ENCODE measurements around the gene NUDT16. TPM values are rescaled to one million over a fixed set of nuclear protein-coding genes. Genes with fewer than 3 reads are reported as not detected.

NUDT16 gene
- total RNA-seq, 2 experiments from 2014 or later, result 4.7 to 5.7 TPM

- intact Hi-C loops (cut with DNase I, micrococcal nuclease), result no loop called here
- H3K9me3 ChIP-seq (ENCODE audit: control insufficient read depth in 1 of 2, insufficient read depth in 1 of 2, low read length in 2 of 2), result no peaks in the 10 kb centered on the region
- Mint-ChIP-seq H3K27ac (no peak overlapping the region), H3K4me1 (ENCODE audit: low read depth) (peaks cover 13% of the 10 kb centered on the region), H3K4me3 (no peak overlapping the region), H3K9me3 (no peaks in the 10 kb centered on the region), H3K27me3 (peaks cover 4% of the 10 kb centered on the region), H3K36me3 (ENCODE audit: low read depth) (no peaks in the 10 kb centered on the region)
- H3K36me3 ChIP-seq (ENCODE audit: insufficient read depth, low read length), result no peaks in the 10 kb centered on the region
- no peak for TF ChIP-seq CTCF (IDR thresholded peaks at IDR 0.05)
- no peak overlapping the region for H3K27ac ChIP-seq (ENCODE audit: low read depth in 1 of 2, low read length in 2 of 2)
- DNase-seq (no peak), ATAC-seq (ENCODE audit: poor library complexity) (no peak)
- ChIA-PET CTCF (no interaction called here), POLR2A (no interaction called here)
- H3K27me3 ChIP-seq (ENCODE audit: control insufficient read depth in 1 of 2, insufficient read depth in 2 of 2, low read length in 2 of 2), result no peaks in the 10 kb centered on the region
- no peak overlapping the region for H3K4me3 ChIP-seq (ENCODE audit: low read length)
- peaks cover 17% of the 10 kb centered on the region for H3K4me1 ChIP-seq (ENCODE audit: insufficient read depth, low read length)
Observed at GRCh38 chr3:131390331-131390730, 8.8 kb downstream of the NUDT16 start.

GRCh38 chr3:131393051-131393450 is 11.5 kb downstream of the NUDT16 start:
- Mint-ChIP-seq H3K27ac (no peak overlapping the region), H3K4me1 (ENCODE audit: low read depth) (no peaks in the 10 kb centered on the region)

GRCh38 chr3:131393868-131394267 is 12.3 kb downstream of the NUDT16 start:
- H3K4me1 ChIP-seq (ENCODE audit: insufficient read depth, low read length), result no peaks in the 10 kb centered on the region
- no peaks in the 10 kb centered on the region for H3K27me3 ChIP-seq (ENCODE audit: control insufficient read depth in 1 of 2, insufficient read depth in 2 of 2, low read length in 2 of 2)
- TF ChIP-seq CTCF (IDR thresholded peaks at IDR 0.05), result no peak
- H3K36me3 ChIP-seq (ENCODE audit: insufficient read depth, low read length), result no peaks in the 10 kb centered on the region
- no peak for ATAC-seq (ENCODE audit: poor library complexity)
- Mint-ChIP-seq H3K36me3 (ENCODE audit: low read depth) (no peaks in the 10 kb centered on the region), H3K9me3 (no peaks in the 10 kb centered on the region), H3K4me3 (no peak overlapping the region), H3K27ac (no peak overlapping the region), H3K27me3 (peaks cover 4% of the 10 kb centered on the region), H3K4me1 (ENCODE audit: low read depth) (no peaks in the 10 kb centered on the region)
- DNase-seq, result no peak
- H3K4me3 ChIP-seq (ENCODE audit: low read length), result no peak overlapping the region
- no peaks in the 10 kb centered on the region for H3K9me3 ChIP-seq (ENCODE audit: control insufficient read depth in 1 of 2, insufficient read depth in 1 of 2, low read length in 2 of 2)
- intact Hi-C loops (cut with DNase I, micrococcal nuclease), result no loop called here
- H3K27ac ChIP-seq (ENCODE audit: low read depth in 1 of 2, low read length in 2 of 2), result no peak overlapping the region
- CTCF ChIA-PET, result no interaction called here
- POLR2A ChIA-PET, result no interaction called here

More at GRCh38 chr3:131393051-131393450, 11.5 kb downstream of the NUDT16 start:
- no peak overlapping the region for H3K27ac ChIP-seq (ENCODE audit: low read depth in 1 of 2, low read length in 2 of 2)
- no peak for DNase-seq
- ATAC-seq (ENCODE audit: poor library complexity), result no peak
- intact Hi-C loops (cut with DNase I, micrococcal nuclease), result no loop called here
- no peak for TF ChIP-seq CTCF (IDR thresholded peaks at IDR 0.05)
- H3K4me3 ChIP-seq (ENCODE audit: low read length), result no peak overlapping the region
- ChIA-PET CTCF (no interaction called here), POLR2A (interaction anchor here (0.9 kb wide), 1 partner anchor 11 kb away, joined by 3 read pairs; the partner anchor contains the start of gene NUDT16)
- H3K9me3 ChIP-seq (ENCODE audit: control insufficient read depth in 1 of 2, insufficient read depth in 1 of 2, low read length in 2 of 2), result no peaks in the 10 kb centered on the region
- no peaks in the 10 kb centered on the region for H3K9me3 Mint-ChIP-seq
- H3K27me3 ChIP-seq (ENCODE audit: control insufficient read depth in 1 of 2, insufficient read depth in 2 of 2, low read length in 2 of 2), result no peaks in the 10 kb centered on the region
- H3K27me3 Mint-ChIP-seq, result peaks cover 4% of the 10 kb centered on the region
- no peaks in the 10 kb centered on the region for H3K4me1 ChIP-seq (ENCODE audit: insufficient read depth, low read length)
- no peak overlapping the region for H3K4me3 Mint-ChIP-seq
- H3K36me3 Mint-ChIP-seq (ENCODE audit: low read depth), result no peaks in the 10 kb centered on the region
- H3K36me3 ChIP-seq (ENCODE audit: insufficient read depth, low read length), result no peaks in the 10 kb centered on the region
